Endothelial cell of umbilical vein (primary cell): ENCODE measurements around the gene OPCML. TPM values are rescaled to one million over a fixed set of nuclear protein-coding genes. Genes with fewer than 3 reads are reported as not detected.

Experiments used
- BruUV-seq: library from RNA; stranded (reverse); fragments of 400-500 nt; replicated peaks from 2 replicates; lab custom pipeline; 2021; lab: Mats Ljungman, UMichigan
- CTCF ChIA-PET: fragments of 300-600, 350-600 bp; sonication (Branson Sonifier 250); formaldehyde crosslinking; loops from one replicate; lab custom pipeline; 2021; ENCODE audit warnings: antibody characterized with exemption, inconsistent platforms; lab: Charles Lee
- POLR2A ChIA-PET: fragments of 300-600, 350-600 bp; sonication (Branson Sonifier 250); formaldehyde crosslinking; loops from one replicate; lab custom pipeline; 2021; ENCODE audit warnings: antibody characterized with exemption, inconsistent platforms; lab: Charles Lee
- DNase-seq: peaks from one replicate; pipeline ENCODE4 v3.0.0-alpha.2; 2011; ENCODE audit warnings: low read depth, low spot score
- FAIRE-seq: peaks from 2 replicates; lab custom pipeline; 2011; peaks lifted over from hg19 to GRCh38; lab: Jason Lieb, UNC
- H2AFZ ChIP-seq: 2 replicates; pipeline ENCODE4 v1.6.0; 2012; ENCODE audit warnings: low read depth, low read length, control low read depth, inconsistent platforms
- H3K27ac ChIP-seq: 2 replicates; pipeline ENCODE4 v1.5.1; 2011; ENCODE audit warnings: low read depth, mild to moderate bottlenecking, control low read depth, low read length, moderate library complexity; ENCODE audit not compliant: insufficient read depth
- H3K27me3 ChIP-seq, 2 experiments: 2 replicates each; pipeline versions ENCODE4 v1.6.0 to v1.6.1; 2011; ENCODE audit warnings: low read length in 2 of 2, mixed read lengths in 1 of 2; ENCODE audit not compliant: control insufficient read depth in 2 of 2, insufficient read depth in 2 of 2
- H3K36me3 ChIP-seq, 2 experiments: 2 replicates in 1 of 2; 3 replicates in 1 of 2; pipeline ENCODE4 v1.5.1; 2011; ENCODE audit warnings: low read length in 2 of 2, mild to moderate bottlenecking in 1 of 2, moderate library complexity in 1 of 2; ENCODE audit not compliant: control insufficient read depth in 2 of 2, insufficient read depth in 2 of 2; ENCODE audit errors: extremely low read depth in 1 of 2
- H3K4me1 ChIP-seq: 3 replicates; pipeline ENCODE4 v1.5.1; 2011; ENCODE audit warnings: mild to moderate bottlenecking, low read length; ENCODE audit not compliant: control insufficient read depth, insufficient read depth; ENCODE audit errors: extremely low read depth
- H3K4me2 ChIP-seq: 2 replicates; pipeline ENCODE4 v1.6.1; 2011; ENCODE audit warnings: low read length, control low read depth, mixed read lengths; ENCODE audit not compliant: insufficient read depth
- H3K4me3 ChIP-seq, 3 experiments: fragments of 200-600 bp in 1 of 3; sonication (generic), shearing (Covaris generic) in 1 of 3; replicated peaks in 1 of 3; 2 replicates each; pipeline ENCODE4 v1.5.1; 2011 to 2016; ENCODE audit warnings: control low read depth in 3 of 3, low read length in 3 of 3, mild to moderate bottlenecking in 2 of 3, inconsistent platforms in 1 of 3, low read depth in 1 of 3, moderate library complexity in 1 of 3; ENCODE audit not compliant: insufficient read depth in 1 of 3
- H3K79me2 ChIP-seq: 2 replicates; pipeline ENCODE4 v1.6.0; 2012; ENCODE audit warnings: low read length, inconsistent platforms; ENCODE audit not compliant: control insufficient read depth, insufficient read depth
- H3K9ac ChIP-seq: replicated peaks from 2 replicates; pipeline ENCODE3; 2011; ENCODE audit warnings: low read length, control low read depth; ENCODE audit not compliant: insufficient read depth; ENCODE audit errors: extremely low read depth
- H3K9me1 ChIP-seq: replicated peaks from 3 replicates; pipeline ENCODE4 v1.6.0; 2011; ENCODE audit warnings: mild to moderate bottlenecking, low read length; ENCODE audit not compliant: control insufficient read depth, insufficient read depth; ENCODE audit errors: extremely low read depth
- H3K9me3 ChIP-seq: replicated peaks from 2 replicates; pipeline ENCODE4 v1.5.1; 2012; ENCODE audit warnings: low read length, inconsistent platforms; ENCODE audit not compliant: control insufficient read depth, insufficient read depth
- H4K20me1 ChIP-seq: replicated peaks from 2 replicates; pipeline ENCODE3; 2011; ENCODE audit warnings: mild to moderate bottlenecking, low read length; ENCODE audit not compliant: control insufficient read depth, insufficient read depth; ENCODE audit errors: extremely low read depth
- EZH2 ChIP-seq: IDR thresholded peaks from 2 replicates; pipeline ENCODE4 v1.6.1; 2012; ENCODE audit warnings: borderline replicate concordance, low read depth, mild to moderate bottlenecking, moderate library complexity, low read length, inconsistent platforms; ENCODE audit not compliant: severe bottlenecking
- FOS ChIP-seq: IDR thresholded peaks from 2 replicates; pipeline ENCODE4 v1.6.1; 2011; ENCODE audit warnings: mild to moderate bottlenecking, low read length, moderate library complexity, borderline replicate concordance; ENCODE audit not compliant: insufficient read depth
- GATA2 ChIP-seq: IDR thresholded peaks from 2 replicates; pipeline ENCODE4 v1.7.0; 2011; ENCODE audit warnings: low read depth, mild to moderate bottlenecking, moderate library complexity, mixed read lengths, low read length; ENCODE audit not compliant: insufficient read length, insufficient read depth
- JUN ChIP-seq: IDR thresholded peaks from 2 replicates; pipeline ENCODE4 v1.6.1; 2011; ENCODE audit warnings: borderline replicate concordance, low read depth; ENCODE audit not compliant: insufficient read length, insufficient read depth
- MAX ChIP-seq: IDR thresholded peaks from 2 replicates; pipeline ENCODE4 v1.6.1; 2011; ENCODE audit not compliant: insufficient read depth, insufficient read length
- MYC ChIP-seq: IDR thresholded peaks from one replicate; pipeline ENCODE4 v1.6.1; 2011; ENCODE audit warnings: mild to moderate bottlenecking, low read depth, low read length
- POLR2A ChIP-seq: IDR thresholded peaks from 2 replicates; pipeline ENCODE4 v1.6.1; 2012; ENCODE audit warnings: low read depth, mild to moderate bottlenecking, control low read depth, low read length
- POLR2AphosphoS5 ChIP-seq: IDR thresholded peaks from 2 replicates; pipeline ENCODE4 v1.6.1; 2012; ENCODE audit warnings: low read depth, mild to moderate bottlenecking, control low read depth, low read length, moderate library complexity; ENCODE audit not compliant: insufficient read depth
- dilution Hi-C: fragments of 300-500 bp; cut with MboI; formaldehyde crosslinking; loops from one replicate; pipeline ENCODE4 v1.15.0; 2019; ENCODE audit warnings: low sequenced_read_pairs; ENCODE audit not compliant: extremely low pct_ligation_motif_present
- intact Hi-C: fragments of 100-400 bp; cut with micrococcal nuclease; formaldehyde crosslinking; loops from one replicate; pipeline ENCODE4 v1.10.0; 2022
- polyA plus RNA-seq, 4 experiments: library from polyadenylated mRNA; depleted of rRNA in 3 of 4; stranded (reverse) in 3 of 4; unstranded in 1 of 4; fragments of >200 nt; gene quantifications; 2 replicates each; pipeline versions ENCODE4 v1.2.1 to v1.2.3, GENCODE V29; 2011 to 2012; ENCODE audit warnings: missing spikeins in 1 of 4
- total RNA-seq: library from RNA; stranded (reverse); gene quantifications from 2 replicates; pipeline ENCODE4 v1.2.3, GENCODE V29; 2021
- TF ChIP-seq, protein P1 (sequence below), 2 donors: IDR thresholded peaks; 1 replicate in 1 of 2; 2 replicates in 1 of 2; pipeline ENCODE4 v1.5.1; 2011; ENCODE audit warnings: low read length in 2 of 2, mild to moderate bottlenecking in 2 of 2, moderate library complexity in 2 of 2, control low read depth in 1 of 2, inconsistent platforms in 1 of 2, low read depth in 1 of 2; ENCODE audit not compliant: insufficient read depth in 1 of 2; ENCODE audit errors: extremely low read depth in 1 of 2

OPCML gene
- total and polyA plus RNA-seq, 2 donors (not counting 3 experiments of a cell fraction or from before 2014, with no cell fraction given): not detected

GRCh38 chr11:133503236-133503635, 29.1 kb downstream of the OPCML start:
- POLR2A ChIA-PET: no interaction called here
- Histone ChIP-seq H3K4me3 (no peak overlapping the region), H3K27ac (no peak overlapping the region), H3K4me1 (no peaks in the 10 kb centered on the region), H3K27me3 (no peaks in the 10 kb centered on the region), H3K79me2 (no peaks in the 10 kb centered on the region), H3K9ac (no peak overlapping the region), H3K4me2 (no peak overlapping the region), H3K36me3 (no peaks in the 10 kb centered on the region), H4K20me1 (no peaks in the 10 kb centered on the region), H2AFZ (no peak overlapping the region), H3K9me3 (peaks cover 1% of the 10 kb centered on the region), H3K9me1 (no peaks in the 10 kb centered on the region)
- TF ChIP-seq, protein P1, sequence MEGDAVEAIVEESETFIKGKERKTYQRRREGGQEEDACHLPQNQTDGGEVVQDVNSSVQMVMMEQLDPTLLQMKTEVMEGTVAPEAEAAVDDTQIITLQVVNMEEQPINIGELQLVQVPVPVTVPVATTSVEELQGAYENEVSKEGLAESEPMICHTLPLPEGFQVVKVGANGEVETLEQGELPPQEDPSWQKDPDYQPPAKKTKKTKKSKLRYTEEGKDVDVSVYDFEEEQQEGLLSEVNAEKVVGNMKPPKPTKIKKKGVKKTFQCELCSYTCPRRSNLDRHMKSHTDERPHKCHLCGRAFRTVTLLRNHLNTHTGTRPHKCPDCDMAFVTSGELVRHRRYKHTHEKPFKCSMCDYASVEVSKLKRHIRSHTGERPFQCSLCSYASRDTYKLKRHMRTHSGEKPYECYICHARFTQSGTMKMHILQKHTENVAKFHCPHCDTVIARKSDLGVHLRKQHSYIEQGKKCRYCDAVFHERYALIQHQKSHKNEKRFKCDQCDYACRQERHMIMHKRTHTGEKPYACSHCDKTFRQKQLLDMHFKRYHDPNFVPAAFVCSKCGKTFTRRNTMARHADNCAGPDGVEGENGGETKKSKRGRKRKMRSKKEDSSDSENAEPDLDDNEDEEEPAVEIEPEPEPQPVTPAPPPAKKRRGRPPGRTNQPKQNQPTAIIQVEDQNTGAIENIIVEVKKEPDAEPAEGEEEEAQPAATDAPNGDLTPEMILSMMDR (IDR thresholded peaks at IDR 0.05; ENCODE audit: extremely low read depth in 1 of 2, insufficient read depth in 1 of 2, low read depth in 1 of 2, low read length in 2 of 2): no peak
- TF ChIP-seq GATA2 (no peak), EZH2 (no peak), POLR2AphosphoS5 (no peak), MAX (no peak), POLR2A (no peak), MYC (no peak), JUN (no peak), FOS (no peak)
- FAIRE-seq (no peak), DNase-seq (no peak)
- BruUV-seq: no TSS peak
- dilution Hi-C loops (no loop called here), intact Hi-C loops (no loop called here)
- CTCF ChIA-PET: no interaction called here
